GM19035 (cell line): ENCODE results near the gene SEC14L1.
"Not testable (repeated sequence)": the region's sequence is repeated elsewhere in the genome, so short reads cannot be mapped to it uniquely, and the experiment has no call there.

Experiments used
- ATAC-seq: cut with Tn5 transposase; IDR thresholded peaks from one replicate; pipeline ENCODE4 v1.9.1; 2021; ENCODE audit not compliant: unreplicated experiment

SEC14L1 gene

DNA sequence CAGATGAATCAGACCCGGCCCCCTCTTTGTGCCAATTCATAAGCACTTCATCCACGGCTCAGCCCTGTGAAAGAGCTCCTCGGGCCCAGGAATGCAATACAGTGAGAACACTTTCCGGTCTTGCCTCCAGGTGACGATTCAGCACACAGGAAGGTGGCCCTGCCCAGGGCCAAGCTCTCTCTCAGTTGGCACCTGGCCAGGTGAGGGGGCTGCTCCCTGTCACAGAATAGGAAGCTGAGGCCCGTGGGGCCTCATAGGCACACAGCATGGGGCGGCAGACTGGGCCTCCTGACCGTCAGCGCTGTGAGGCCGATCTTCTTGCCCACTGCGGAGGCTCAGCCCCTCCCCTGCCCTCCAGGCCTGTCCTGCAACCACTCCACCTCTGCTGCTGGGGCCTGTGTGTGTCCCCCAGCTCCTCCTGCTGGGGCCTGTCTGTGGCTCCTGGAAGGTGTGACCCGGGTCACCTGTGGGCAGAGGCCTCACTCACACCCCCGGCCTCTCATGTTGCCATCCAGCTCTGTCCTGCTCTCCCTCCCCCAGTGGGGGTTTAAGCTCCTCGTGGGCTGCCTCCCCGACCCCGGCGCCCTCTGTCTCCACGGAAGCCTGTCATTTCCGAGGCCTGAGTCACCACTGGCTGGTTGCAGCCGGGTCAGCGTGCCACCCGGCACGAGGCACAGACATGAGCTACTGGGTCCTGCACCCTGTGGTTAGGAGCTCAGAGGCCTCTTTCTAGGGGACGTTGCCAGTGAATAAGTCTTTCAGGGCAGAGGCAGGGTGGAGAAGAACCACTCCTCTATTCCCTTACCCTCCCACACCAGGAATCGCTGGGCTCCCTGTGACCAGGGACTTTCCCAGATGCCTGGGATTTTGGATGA lies 114.4 kb downstream of the SEC14L1 start:
- ATAC-seq, result no peak

GRCh38 chr17:77255970-77256369 lies 115.2 kb downstream of the SEC14L1 start:
- not testable (repeated sequence) for ATAC-seq

DNA sequence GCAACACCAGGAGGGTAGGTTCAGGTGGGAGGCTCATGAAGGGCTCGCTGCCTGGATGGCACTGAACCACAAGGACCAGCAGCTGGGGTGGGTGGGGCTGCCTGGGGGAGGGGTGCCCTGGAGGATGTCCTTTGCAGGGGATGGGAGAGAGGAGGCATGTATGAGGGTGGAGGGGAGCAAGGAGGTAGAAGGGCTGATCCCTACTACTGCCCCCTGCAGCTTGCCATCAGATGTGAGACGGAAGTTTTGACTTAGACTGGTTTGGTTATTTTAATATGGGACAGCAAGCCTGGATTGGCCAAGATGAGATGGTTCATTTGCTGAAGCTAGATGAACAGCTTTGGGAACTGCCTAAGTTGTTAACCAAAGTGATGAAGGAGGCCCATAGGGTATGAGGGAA lies 115.9 kb downstream of the SEC14L1 start:
- ATAC-seq, result no peak

GRCh38 chr17:77257169-77257568 lies 116.4 kb downstream of the SEC14L1 start:
- ATAC-seq, result no peak

DNA sequence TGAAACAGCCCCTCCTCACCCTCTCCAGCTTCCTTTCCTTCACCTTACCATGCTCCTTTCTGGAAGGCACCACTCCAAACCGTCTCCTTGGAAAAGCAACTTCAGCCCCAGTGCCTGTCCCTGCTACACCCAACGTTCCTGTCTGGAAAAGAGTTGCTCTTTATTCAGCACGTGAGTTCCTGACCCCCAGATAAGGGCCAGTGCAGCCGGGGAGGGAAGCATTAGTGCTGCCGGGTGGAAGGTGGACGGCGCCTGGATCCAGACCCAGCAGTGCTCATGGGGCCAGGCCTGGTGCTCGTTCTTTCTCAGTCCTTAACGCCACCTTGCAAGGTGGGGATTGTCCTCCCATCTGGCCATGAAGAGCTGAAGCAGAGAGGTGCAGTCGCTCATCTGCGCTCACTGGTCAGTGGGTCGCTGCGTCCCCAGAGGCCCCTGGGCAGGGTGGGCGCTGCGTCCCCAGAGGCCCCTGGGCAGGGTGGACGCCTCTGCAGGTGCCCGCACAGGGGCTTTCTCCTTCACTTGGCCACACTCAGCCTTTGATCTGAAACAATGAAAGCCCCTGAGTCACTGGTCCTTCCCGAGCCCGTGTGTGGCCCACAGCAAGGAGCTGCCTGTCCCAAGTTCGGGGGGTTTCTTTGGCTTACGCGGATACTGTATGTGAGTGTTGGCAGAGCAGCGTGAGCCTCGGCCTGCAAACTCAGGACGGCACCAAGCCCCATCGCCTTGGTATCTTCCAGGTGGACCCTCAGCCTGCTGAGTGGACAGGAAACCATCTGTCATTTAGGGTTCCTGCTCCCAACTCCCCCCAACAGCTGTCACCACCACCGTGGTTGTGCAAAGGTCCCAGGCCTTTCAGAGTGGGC lies 117.1 kb downstream of the SEC14L1 start:
- ATAC-seq, result no peak

- no peak for ATAC-seq
Measured at GRCh38 chr17:77258638-77259037, 117.9 kb downstream of the SEC14L1 start.

GRCh38 chr17:77264617-77265230 lies 124.0 kb downstream of the SEC14L1 start:
- ATAC-seq, result no peak

- ATAC-seq, result no peak
Measured at GRCh38 chr17:77266213-77266612, 125.4 kb downstream of the SEC14L1 start.
